Measurements from ENCODE around the gene STX2.
"Not testable (repeated sequence)": the region's sequence is repeated elsewhere in the genome, so short reads cannot be mapped to it uniquely, and the experiment has no call there.

The STX2 gene

GRCh38 chr12:130863298-130863697, 24.2 kb upstream of the STX2 start:
- no peak for FAIRE-seq
- TF ChIP-seq TAF1 (IDR thresholded peaks at IDR 0.05; ENCODE audit: borderline replicate concordance, low read depth, low read length) (no peak), POLR2A (IDR thresholded peaks at IDR 0.05; ENCODE audit: low read depth, low read length) (no peak), POLR2AphosphoS5 (IDR thresholded peaks at IDR 0.05; ENCODE audit: low read depth, low read length) (no peak)
- no peak for DNase-seq (ENCODE audit: insufficient read length)

DNA sequence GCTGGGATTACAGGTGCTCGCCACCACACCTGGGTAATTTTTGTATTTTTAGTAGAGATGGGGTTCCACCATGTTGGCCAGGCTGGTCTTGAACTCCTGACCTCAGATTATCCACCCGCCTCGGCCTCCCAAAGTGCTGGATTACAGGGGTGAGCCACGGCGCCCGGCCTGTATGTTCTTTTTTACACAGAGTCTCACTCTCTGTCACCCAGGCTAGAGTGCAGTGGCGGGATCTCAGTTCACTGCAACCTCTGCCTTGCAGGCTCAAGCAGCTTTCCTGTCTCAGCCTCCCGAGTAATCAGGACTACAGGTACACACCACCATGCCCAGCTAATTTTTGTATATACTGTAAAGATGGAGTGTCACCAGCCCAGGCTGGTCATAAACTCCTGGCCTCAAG, 23.7 kb upstream of the STX2 start:
- FAIRE-seq: not testable (repeated sequence)

DNA sequence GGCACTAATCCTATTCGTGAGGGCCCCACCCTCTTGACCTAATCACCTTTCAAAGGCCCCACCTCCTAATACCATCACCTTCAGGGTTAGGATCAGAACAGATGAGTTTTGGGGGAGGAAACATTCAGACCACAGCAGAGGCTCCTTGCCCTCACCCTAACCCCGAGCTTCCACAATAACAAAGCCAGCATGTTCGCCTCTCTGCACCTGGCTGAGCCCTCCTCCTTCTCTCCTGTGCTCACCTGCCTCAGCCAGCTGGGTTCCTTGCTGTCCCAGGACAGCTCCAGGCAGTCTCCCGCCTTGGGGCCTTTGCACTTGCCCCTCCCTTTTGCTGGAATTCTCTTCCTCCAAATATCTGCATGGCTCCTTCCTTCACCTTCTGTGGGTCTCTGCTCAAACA, 23.1 kb upstream of the STX2 start:
- TF ChIP-seq POLR2A (IDR thresholded peaks at IDR 0.05; ENCODE audit: low read depth, low read length) (no peak), TAF1 (IDR thresholded peaks at IDR 0.05; ENCODE audit: borderline replicate concordance, low read depth, low read length) (no peak), POLR2AphosphoS5 (IDR thresholded peaks at IDR 0.05; ENCODE audit: low read depth, low read length) (no peak)
- DNase-seq (ENCODE audit: insufficient read length) (no peak), FAIRE-seq (no peak)

More for the DNA sequence above, 23.7 kb upstream of the STX2 start:
- DNase-seq (ENCODE audit: insufficient read length): not testable (repeated sequence)

DNA sequence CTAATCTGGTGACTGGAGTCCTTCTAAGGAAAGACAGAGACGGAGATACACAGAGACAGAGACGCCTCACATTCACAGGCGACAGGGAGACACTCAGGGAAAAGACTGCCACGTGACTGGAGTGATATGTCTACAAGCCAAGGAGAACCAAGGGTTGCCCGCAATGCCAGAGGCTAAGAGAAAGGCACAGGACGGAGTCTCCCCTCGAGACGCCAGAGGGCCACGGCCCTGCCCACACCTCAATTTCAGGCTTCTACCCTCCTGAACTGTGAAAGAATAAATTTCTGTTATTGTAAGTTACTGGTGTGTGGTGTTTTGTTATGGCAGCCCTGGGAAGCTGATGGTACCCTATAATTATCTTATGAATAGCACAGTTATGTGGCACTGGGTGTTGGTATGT, 21.3 kb upstream of the STX2 start:
- FAIRE-seq: no peak
- TF ChIP-seq POLR2AphosphoS5 (IDR thresholded peaks at IDR 0.05; ENCODE audit: low read depth, low read length): no peak
- TF ChIP-seq POLR2A (IDR thresholded peaks at IDR 0.05; ENCODE audit: low read depth, low read length): no peak
- TF ChIP-seq TAF1 (IDR thresholded peaks at IDR 0.05; ENCODE audit: borderline replicate concordance, low read depth, low read length): no peak
- DNase-seq (ENCODE audit: insufficient read length): no peak

DNA sequence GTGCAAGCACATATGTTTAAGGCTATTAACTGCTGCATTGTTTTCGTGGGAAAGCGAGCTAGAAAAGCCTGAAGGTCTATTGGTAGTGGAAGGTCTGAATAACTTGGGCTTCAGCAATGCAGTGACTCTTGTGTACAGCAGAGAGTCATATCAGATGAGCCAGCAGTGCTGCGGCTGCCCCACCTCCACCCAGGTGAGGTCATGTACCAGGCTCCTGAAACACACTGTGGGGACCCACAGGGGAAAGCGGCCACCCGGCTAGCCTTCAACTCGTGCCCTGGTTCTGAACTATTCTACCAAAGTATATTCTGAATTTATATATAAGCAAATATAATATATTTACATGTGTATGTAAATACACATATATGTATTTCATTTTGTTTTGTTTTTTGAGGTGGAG, 20.1 kb upstream of the STX2 start:
- DNase-seq (ENCODE audit: insufficient read length) (no peak), FAIRE-seq (no peak)
- no peak for TF ChIP-seq POLR2A (IDR thresholded peaks at IDR 0.05; ENCODE audit: low read depth, low read length)
- no peak for TF ChIP-seq TAF1 (IDR thresholded peaks at IDR 0.05; ENCODE audit: borderline replicate concordance, low read depth, low read length)

DNA sequence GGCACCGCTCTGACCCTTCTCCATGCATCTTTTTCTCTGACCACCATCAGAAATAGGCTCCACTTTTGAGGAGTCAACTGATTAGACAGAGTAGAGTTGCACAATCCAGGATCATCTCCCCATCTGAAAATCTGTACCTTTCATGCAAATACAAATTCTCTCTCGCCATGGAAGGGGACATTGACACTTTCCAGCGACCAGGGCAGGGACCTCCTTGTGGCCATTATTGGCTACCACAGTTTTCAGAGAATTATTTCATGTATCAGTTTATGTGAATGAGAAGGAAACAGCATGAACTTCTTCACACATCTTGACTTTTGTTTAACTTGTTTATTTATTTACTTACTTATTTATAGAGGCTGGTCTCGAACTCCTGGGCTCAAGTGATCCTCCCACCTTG, 19.0 kb upstream of the STX2 start:
- FAIRE-seq: no peak

GRCh38 chr12:130856088-130856487, 17.0 kb upstream of the STX2 start:
- FAIRE-seq (no peak), DNase-seq (ENCODE audit: insufficient read length) (no peak)
- TF ChIP-seq POLR2AphosphoS5 (IDR thresholded peaks at IDR 0.05; ENCODE audit: low read depth, low read length): no peak

More for the DNA sequence above, 19.0 kb upstream of the STX2 start:
- DNase-seq (ENCODE audit: insufficient read length): no peak
- TF ChIP-seq POLR2AphosphoS5 (IDR thresholded peaks at IDR 0.05; ENCODE audit: low read depth, low read length) (no peak), POLR2A (IDR thresholded peaks at IDR 0.05; ENCODE audit: low read depth, low read length) (no peak), TAF1 (IDR thresholded peaks at IDR 0.05; ENCODE audit: borderline replicate concordance, low read depth, low read length) (no peak)

DNA sequence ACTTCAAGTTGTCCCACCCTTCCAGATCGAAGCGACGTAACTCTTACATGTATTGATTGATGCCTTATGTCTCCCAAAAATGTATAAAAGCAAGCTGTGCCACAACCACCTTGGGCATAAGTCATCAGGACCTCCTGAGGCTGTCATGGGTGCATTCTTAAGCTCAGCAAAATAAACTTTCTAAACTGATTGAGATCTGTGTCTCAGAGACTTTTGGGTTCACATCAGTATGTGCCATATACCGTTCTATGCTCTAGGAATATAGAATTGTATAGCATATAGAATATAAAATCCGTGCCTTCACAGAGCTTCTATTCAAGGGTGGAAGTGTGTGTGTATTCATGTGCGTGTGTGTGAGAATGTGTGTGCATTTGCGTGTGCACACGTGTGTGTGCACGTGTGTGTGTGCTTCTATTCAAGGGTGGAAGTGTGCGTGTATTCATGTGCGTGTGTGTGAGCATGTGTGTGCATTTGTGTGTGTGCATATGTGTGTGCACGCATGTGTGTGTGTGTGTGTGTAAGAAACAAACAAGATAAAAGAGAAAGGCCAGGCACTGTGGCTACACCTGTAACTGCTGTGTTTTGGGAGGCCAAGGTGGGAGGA, 11.5 kb upstream of the STX2 start:
- DNase-seq (ENCODE audit: insufficient read length): no peak
- FAIRE-seq: no peak
- no peak for TF ChIP-seq POLR2A (IDR thresholded peaks at IDR 0.05; ENCODE audit: low read depth, low read length)

GRCh38 chr12:130849561-130850417, 10.7 kb upstream of the STX2 start:
- TF ChIP-seq POLR2AphosphoS5 (IDR thresholded peaks at IDR 0.05; ENCODE audit: low read depth, low read length) (no peak), POLR2A (IDR thresholded peaks at IDR 0.05; ENCODE audit: low read depth, low read length) (no peak), TAF1 (IDR thresholded peaks at IDR 0.05; ENCODE audit: borderline replicate concordance, low read depth, low read length) (no peak)
- DNase-seq (ENCODE audit: insufficient read length) (no peak), FAIRE-seq (no peak)

- DNase-seq (ENCODE audit: insufficient read length); FAIRE-seq: not testable (repeated sequence)
These were observed 9.8 kb upstream of the STX2 start for GRCh38 chr12:130848785-130849305.

GRCh38 chr12:130848105-130848504, 9.1 kb upstream of the STX2 start:
- not testable (repeated sequence) for DNase-seq (ENCODE audit: insufficient read length); FAIRE-seq

DNA sequence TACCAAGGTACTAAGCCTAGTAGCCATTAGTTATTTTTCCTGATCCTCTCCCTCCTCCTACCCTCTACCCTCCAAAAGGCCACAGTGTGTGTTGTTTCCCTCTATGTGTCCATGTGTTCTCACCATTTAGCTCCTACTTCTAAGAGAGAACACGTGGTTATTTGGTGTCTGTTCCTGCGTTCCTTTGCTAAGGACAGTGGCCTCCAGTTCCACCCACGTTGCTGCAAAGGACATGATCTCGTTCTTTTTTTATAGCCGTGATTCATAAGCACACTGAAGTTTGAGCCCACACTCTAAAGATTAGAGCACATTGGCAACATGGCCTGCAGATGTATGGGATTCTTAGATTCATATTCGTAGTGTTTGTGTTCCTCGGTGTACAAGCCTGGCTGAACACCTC, 8.1 kb upstream of the STX2 start:
- TF ChIP-seq TAF1 (IDR thresholded peaks at IDR 0.05; ENCODE audit: borderline replicate concordance, low read depth, low read length) (no peak), POLR2AphosphoS5 (IDR thresholded peaks at IDR 0.05; ENCODE audit: low read depth, low read length) (no peak), POLR2A (IDR thresholded peaks at IDR 0.05; ENCODE audit: low read depth, low read length) (no peak)
- FAIRE-seq: no peak
- no peak for DNase-seq (ENCODE audit: insufficient read length)

GRCh38 chr12:130846369-130846768, 7.3 kb upstream of the STX2 start:
- FAIRE-seq (no peak), DNase-seq (ENCODE audit: insufficient read length) (no peak)
- TF ChIP-seq TAF1 (IDR thresholded peaks at IDR 0.05; ENCODE audit: borderline replicate concordance, low read depth, low read length): no peak
- TF ChIP-seq POLR2A (IDR thresholded peaks at IDR 0.05; ENCODE audit: low read depth, low read length): no peak
- TF ChIP-seq POLR2AphosphoS5 (IDR thresholded peaks at IDR 0.05; ENCODE audit: low read depth, low read length): no peak
